Lung (tissue), 12 donors: ENCODE results near the gene CTDSPL. TPM values are rescaled to one million over a fixed set of nuclear protein-coding genes. Genes with fewer than 3 reads are reported as not detected.

Source experiments
- ATAC-seq: fragments of 200-7000 bp; cut with Tn5 transposase; one replicate; pipeline ENCODE4 v1.9.1; 2020; ENCODE audit warnings: moderate number of reproducible peaks; ENCODE audit not compliant: insufficient read depth, low FRiP score
- DNase-seq, 3 donors: peaks; one replicate each; pipeline ENCODE4 v3.0.0-alpha.2; 2013 to 2017
- H3K27ac ChIP-seq, 2 donors: one replicate each; pipeline ENCODE4 v1.5.1; 2013; ENCODE audit warnings: mild to moderate bottlenecking in 2 of 2, moderate library complexity in 2 of 2, control low read depth in 1 of 2, inconsistent platforms in 1 of 2, low read depth in 1 of 2, low read length in 1 of 2
- H3K27me3 ChIP-seq, 3 donors: one replicate each; pipeline ENCODE4 v1.5.1; 2013; ENCODE audit warnings: low read length in 2 of 3; ENCODE audit not compliant: control insufficient read depth in 3 of 3, insufficient read depth in 3 of 3
- H3K36me3 ChIP-seq, 4 donors: one replicate each; pipeline ENCODE4 v1.5.1; 2013; ENCODE audit warnings: low read length in 4 of 4, mild to moderate bottlenecking in 1 of 4, moderate library complexity in 1 of 4; ENCODE audit not compliant: control insufficient read depth in 4 of 4, insufficient read depth in 4 of 4
- H3K4me1 ChIP-seq, 5 donors: one replicate each; pipeline ENCODE4 v1.5.1; 2013; ENCODE audit warnings: low read length in 5 of 5, mild to moderate bottlenecking in 2 of 5, moderate library complexity in 1 of 5; ENCODE audit not compliant: control insufficient read depth in 5 of 5, insufficient read depth in 5 of 5
- H3K4me3 ChIP-seq: one replicate; pipeline ENCODE4 v1.5.1; 2013; ENCODE audit warnings: mild to moderate bottlenecking, control low read depth, moderate library complexity
- H3K9ac ChIP-seq, 2 donors: one replicate each; pipeline ENCODE4 v1.5.1; 2013; ENCODE audit warnings: low read length in 2 of 2, control low read depth in 1 of 2; ENCODE audit not compliant: insufficient read depth in 1 of 2
- H3K9me3 ChIP-seq, 4 donors: one replicate each; pipeline ENCODE4 v1.5.1; 2013; ENCODE audit warnings: low read length in 3 of 4, mild to moderate bottlenecking in 1 of 4, moderate library complexity in 1 of 4; ENCODE audit not compliant: control insufficient read depth in 4 of 4, insufficient read depth in 3 of 4
- CTCF ChIP-seq: IDR thresholded peaks from 2 replicates; pipeline ENCODE4 v1.5.1; 2012; ENCODE audit warnings: mild to moderate bottlenecking; ENCODE audit errors: control extremely low read depth, extremely low read depth
- WGBS, 2 donors: extraction: QIAGEN DNeasy Blood & Tissue Kit; methylation state at CpG; one replicate each; pipeline ENCODE4 v1.1.7; 2013; 5-methylcytosine and 5-hydroxymethylcytosine counted together
- polyA plus RNA-seq, 2 donors: library from polyadenylated mRNA; stranded (reverse); fragments of 200-250 nt; gene quantifications; one replicate each; pipeline ENCODE4 v1.2.1, GENCODE V29; 2013
- total RNA-seq, 2 donors: library from RNA; depleted of rRNA in 1 of 2; stranded (reverse); fragments of >200 nt in 1 of 2; gene quantifications; one replicate each; pipeline ENCODE4 v1.2.1, GENCODE V29; 2014 to 2021
- donor health status: control.
- donor health status: control.
- donor health status: Bipolar disorder and iron deficiency.
- donor health status: healthy.
- donor health status: DM: yes; HTN: yes; CAD: no.

Gene CTDSPL
- total and polyA plus RNA-seq, 4 donors = 12.5 to 79.1 (median 33.5) TPM

GRCh38 chr3:37832480-37832879, 29.2 kb upstream of the CTDSPL start:
- TF ChIP-seq CTCF = no peak
- no peak overlapping the region for H3K27ac ChIP-seq
- peaks cover 0 to 25% (median 7%) of the 10 kb centered on the region in 4 donors for H3K36me3 ChIP-seq
- no peaks in the 10 kb centered on the region for H3K4me1 ChIP-seq
- H3K9me3 ChIP-seq = no peaks in the 10 kb centered on the region
- no peaks in the 10 kb centered on the region for H3K27me3 ChIP-seq
- ATAC-seq (no peak), DNase-seq (no peak)
- 90 to 94% methylated on average over 3 of the region's 3 CpGs for WGBS, 2 donors
- H3K4me3 ChIP-seq = no peak overlapping the region
- H3K9ac ChIP-seq = no peak overlapping the region

- Histone ChIP-seq H3K9ac (no peak overlapping the region), H3K27me3 (no peaks in the 10 kb centered on the region), H3K4me3 (no peak overlapping the region), H3K9me3 (no peaks in the 10 kb centered on the region), H3K4me1 (no peaks in the 10 kb centered on the region), H3K36me3 (peaks cover 0 to 19% (median 7%) of the 10 kb centered on the region in 4 donors), H3K27ac (no peak overlapping the region)
- TF ChIP-seq CTCF = no peak
- DNase-seq = no peak
- ATAC-seq = no peak
- 87 to 92% methylated on average over 6 of the region's 6 CpGs for WGBS, 2 donors
These were observed 28.1 kb upstream of the CTDSPL start for GRCh38 chr3:37833302-37834186.

GRCh38 chr3:37836589-37836988, 25.1 kb upstream of the CTDSPL start:
- no peak overlapping the region for H3K27ac ChIP-seq
- H3K9ac ChIP-seq = no peak overlapping the region
- 85 to 95% methylated on average over 1 of the region's 1 CpG for WGBS, 2 donors
- H3K36me3 ChIP-seq = peaks cover 0 to 11% (median 3%) of the 10 kb centered on the region in 4 donors
- H3K9me3 ChIP-seq = peaks cover 0 to 3% (median 0%) of the 10 kb centered on the region in 4 donors
- H3K4me1 ChIP-seq = no peaks in the 10 kb centered on the region
- no peak for TF ChIP-seq CTCF
- no peak overlapping the region for H3K4me3 ChIP-seq
- no peak for ATAC-seq
- H3K27me3 ChIP-seq = no peaks in the 10 kb centered on the region
- no peak for DNase-seq
